ENCODE results near the gene ATP11A.
"Not testable (repeated sequence)": the region's sequence is repeated elsewhere in the genome, so short reads cannot be mapped to it uniquely, and the experiment has no call there.

ATP11A gene

GRCh38 chr13:112670864-112671263, 19.0 kb upstream of the ATP11A start:
- no peak for DNase-seq (ENCODE audit: low spot score)

GRCh38 chr13:112671359-112671758, 18.5 kb upstream of the ATP11A start:
- DNase-seq (ENCODE audit: low spot score) = no peak

GRCh38 chr13:112672651-112673284, 17.1 kb upstream of the ATP11A start:
- no peak for DNase-seq (ENCODE audit: low spot score)

GRCh38 chr13:112674412-112675365, 15.1 kb upstream of the ATP11A start:
- DNase-seq (ENCODE audit: low spot score) = no peak

- DNase-seq (ENCODE audit: low spot score) = no peak
Observed at GRCh38 chr13:112675366-112675756, 14.5 kb upstream of the ATP11A start.

GRCh38 chr13:112677421-112677962, 12.3 kb upstream of the ATP11A start:
- not testable (repeated sequence) for DNase-seq (ENCODE audit: low spot score)

GRCh38 chr13:112679381-112679780, 10.5 kb upstream of the ATP11A start:
- no peak for DNase-seq (ENCODE audit: low spot score)

- no peak for DNase-seq (ENCODE audit: low spot score)
Observed at GRCh38 chr13:112679932-112680677, 9.7 kb upstream of the ATP11A start.

- DNase-seq (ENCODE audit: low spot score) = no peak
Observed at GRCh38 chr13:112680741-112681360, 9.0 kb upstream of the ATP11A start.

- no peak for DNase-seq (ENCODE audit: low spot score)
Observed at GRCh38 chr13:112683581-112683980, 6.3 kb upstream of the ATP11A start.

GRCh38 chr13:112684071-112684845, 5.6 kb upstream of the ATP11A start:
- no peak for DNase-seq (ENCODE audit: low spot score)

GRCh38 chr13:112685189-112685805, 4.5 kb upstream of the ATP11A start:
- not testable (repeated sequence) for DNase-seq (ENCODE audit: low spot score)

GRCh38 chr13:112685896-112686295, 3.9 kb upstream of the ATP11A start:
- no peak for DNase-seq (ENCODE audit: low spot score)

- DNase-seq (ENCODE audit: low spot score) = no peak
Observed at GRCh38 chr13:112686364-112686763, 3.5 kb upstream of the ATP11A start.

- DNase-seq (ENCODE audit: low spot score) = no peak
Observed at GRCh38 chr13:112686987-112687386, 2.9 kb upstream of the ATP11A start.

- DNase-seq (ENCODE audit: low spot score) = no peak
Observed at GRCh38 chr13:112687836-112688559, 1.8 kb upstream of the ATP11A start.

- DNase-seq (ENCODE audit: low spot score) = no peak
Observed at GRCh38 chr13:112688560-112689302, 1.1 kb upstream of the ATP11A start.

- peak; percentile 59 for DNase-seq (ENCODE audit: low spot score)
Observed at GRCh38 chr13:112690283-112690929, 568 bp downstream of the ATP11A start.

- no peak for DNase-seq (ENCODE audit: low spot score)
Observed at GRCh38 chr13:112692104-112692503, 2.3 kb downstream of the ATP11A start.

All from hepatic stellate cell (primary cell).